GM18519 (cell line): ENCODE results near the gene ABCA12.
"Not testable (repeated sequence)": the region's sequence is repeated elsewhere in the genome, so short reads cannot be mapped to it uniquely, and the experiment has no call there.

ENCODE experiments used
- ATAC-seq: cut with Tn5 transposase; IDR thresholded peaks from one replicate; pipeline ENCODE4 v1.9.1; 2021; ENCODE audit warnings: mild to moderate bottlenecking, moderate library complexity; ENCODE audit not compliant: unreplicated experiment, low FRiP score

ABCA12 gene, protein sequence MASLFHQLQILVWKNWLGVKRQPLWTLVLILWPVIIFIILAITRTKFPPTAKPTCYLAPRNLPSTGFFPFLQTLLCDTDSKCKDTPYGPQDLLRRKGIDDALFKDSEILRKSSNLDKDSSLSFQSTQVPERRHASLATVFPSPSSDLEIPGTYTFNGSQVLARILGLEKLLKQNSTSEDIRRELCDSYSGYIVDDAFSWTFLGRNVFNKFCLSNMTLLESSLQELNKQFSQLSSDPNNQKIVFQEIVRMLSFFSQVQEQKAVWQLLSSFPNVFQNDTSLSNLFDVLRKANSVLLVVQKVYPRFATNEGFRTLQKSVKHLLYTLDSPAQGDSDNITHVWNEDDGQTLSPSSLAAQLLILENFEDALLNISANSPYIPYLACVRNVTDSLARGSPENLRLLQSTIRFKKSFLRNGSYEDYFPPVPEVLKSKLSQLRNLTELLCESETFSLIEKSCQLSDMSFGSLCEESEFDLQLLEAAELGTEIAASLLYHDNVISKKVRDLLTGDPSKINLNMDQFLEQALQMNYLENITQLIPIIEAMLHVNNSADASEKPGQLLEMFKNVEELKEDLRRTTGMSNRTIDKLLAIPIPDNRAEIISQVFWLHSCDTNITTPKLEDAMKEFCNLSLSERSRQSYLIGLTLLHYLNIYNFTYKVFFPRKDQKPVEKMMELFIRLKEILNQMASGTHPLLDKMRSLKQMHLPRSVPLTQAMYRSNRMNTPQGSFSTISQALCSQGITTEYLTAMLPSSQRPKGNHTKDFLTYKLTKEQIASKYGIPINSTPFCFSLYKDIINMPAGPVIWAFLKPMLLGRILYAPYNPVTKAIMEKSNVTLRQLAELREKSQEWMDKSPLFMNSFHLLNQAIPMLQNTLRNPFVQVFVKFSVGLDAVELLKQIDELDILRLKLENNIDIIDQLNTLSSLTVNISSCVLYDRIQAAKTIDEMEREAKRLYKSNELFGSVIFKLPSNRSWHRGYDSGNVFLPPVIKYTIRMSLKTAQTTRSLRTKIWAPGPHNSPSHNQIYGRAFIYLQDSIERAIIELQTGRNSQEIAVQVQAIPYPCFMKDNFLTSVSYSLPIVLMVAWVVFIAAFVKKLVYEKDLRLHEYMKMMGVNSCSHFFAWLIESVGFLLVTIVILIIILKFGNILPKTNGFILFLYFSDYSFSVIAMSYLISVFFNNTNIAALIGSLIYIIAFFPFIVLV (N-terminal part only)

DNA sequence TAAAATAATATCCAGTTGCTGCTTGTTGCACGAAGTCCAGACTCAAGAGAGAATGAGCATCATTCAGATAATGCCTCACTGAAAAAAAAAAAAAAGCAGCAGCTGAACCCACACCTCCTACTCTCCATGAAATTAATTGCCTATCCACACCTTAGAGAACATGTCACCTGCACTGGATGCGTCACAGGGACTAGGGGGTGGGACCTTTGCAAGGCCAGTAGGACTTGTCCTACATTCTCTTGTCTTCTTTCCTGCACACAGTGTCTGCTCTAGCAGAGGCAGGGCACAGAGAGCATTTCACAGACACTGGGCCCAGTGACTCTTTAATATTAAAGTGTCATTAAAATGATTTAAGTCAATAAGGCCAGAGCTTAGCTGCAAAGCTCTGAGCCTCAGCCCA, at the start of gene ABCA12:
ABCA12 (minus strand) TSS at position 148 of the 400 bp plus-strand sequence. CDS start 418 bp downstream, outside the sequence.
- no peak for ATAC-seq

DNA sequence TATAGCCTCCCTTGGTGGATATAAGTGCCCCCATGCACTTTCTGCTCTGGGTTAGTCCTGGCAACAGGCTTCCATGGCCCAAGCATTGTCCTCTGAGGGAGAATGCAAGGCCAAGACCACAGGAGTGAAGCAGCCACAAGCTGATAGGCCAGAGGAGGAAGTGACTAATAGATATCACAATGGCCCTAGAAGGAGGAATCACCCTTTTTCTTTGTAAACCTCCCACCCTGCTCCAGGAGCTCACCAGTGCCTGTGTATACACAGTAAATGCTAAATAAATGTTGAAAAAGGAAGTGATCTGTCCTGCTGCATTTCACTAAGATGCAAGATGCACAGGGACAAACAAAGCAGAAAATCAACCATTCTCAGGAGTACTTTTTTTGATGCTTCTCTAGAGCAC, 49.7 kb upstream of the ABCA12 start:
- no peak for ATAC-seq

DNA sequence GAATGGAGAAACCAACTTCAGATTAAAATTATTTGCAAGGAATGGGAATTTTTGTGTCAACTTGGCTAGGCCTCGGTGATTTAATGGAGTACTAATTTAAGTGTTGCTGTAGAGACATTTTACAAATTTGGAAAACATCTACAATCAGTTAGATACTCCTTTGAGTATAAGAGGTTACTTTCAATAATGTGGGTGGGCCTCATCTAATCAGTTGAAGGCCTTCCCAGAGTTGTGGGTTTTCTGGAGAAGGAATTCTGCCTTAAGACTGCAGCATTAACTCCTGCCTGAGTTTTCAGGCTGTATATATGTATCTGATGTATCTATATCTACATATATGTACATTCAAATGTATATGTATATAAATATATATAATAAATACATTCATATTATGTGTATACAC, 47.6 kb upstream of the ABCA12 start:
- ATAC-seq: no peak

DNA sequence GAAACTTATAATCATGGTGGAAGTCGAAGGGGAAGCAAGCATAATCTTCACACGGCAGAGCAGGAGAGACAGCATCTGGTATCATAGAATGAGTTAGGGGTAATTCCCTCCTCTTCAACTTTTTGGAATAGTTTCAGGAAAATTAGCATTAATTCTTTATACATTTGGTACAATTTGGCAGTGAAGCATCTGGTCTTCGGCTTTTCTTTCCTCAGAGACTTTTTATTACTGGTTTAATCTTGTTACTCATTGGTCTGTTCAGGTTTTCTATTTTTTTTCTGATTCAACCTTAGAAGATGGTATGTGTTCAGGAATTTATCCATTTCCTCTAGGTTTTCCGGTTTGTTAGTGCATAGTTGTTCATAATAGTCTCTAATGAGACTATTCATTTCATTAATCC, 39.7 kb upstream of the ABCA12 start:
- ATAC-seq: no peak

DNA sequence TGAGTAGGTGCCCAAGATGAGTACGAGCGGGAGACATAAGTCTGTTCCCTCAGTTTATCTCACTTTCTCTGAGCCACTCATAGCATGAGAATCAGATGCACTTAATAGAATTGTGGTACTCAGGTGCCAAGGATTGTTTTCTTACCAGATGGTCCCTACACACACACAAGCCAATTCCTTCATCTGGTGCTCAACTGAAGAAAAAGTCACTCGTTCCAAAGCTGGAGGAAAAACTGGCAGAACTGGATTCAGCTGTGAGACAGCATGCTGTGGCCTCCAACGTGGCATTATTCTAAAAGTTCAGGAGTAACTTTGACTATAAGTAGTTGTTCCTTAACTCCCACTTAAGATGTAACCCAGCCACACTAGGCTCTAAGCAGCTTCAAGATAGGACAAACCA, 33.4 kb upstream of the ABCA12 start:
- ATAC-seq: no peak

DNA sequence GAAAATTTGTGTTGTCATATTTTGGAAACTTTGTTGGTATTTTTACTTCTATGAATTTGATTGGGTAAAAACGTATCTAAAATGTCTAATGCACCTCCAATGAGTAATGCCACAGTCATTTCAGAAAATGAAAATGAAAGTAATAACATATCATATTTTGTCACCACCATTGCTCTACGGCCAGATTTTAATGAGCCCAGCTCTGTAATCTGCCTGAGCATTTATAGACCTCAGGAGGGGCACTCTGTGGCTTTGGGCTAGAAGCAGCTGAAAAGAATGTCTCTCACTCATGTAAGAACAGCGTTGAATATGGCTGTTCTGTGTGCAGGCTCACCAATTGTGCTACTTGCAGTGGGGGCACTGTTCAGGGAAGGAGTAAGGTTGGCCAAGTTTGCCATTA, 32.7 kb upstream of the ABCA12 start:
- peak; percentile 87 for ATAC-seq

DNA sequence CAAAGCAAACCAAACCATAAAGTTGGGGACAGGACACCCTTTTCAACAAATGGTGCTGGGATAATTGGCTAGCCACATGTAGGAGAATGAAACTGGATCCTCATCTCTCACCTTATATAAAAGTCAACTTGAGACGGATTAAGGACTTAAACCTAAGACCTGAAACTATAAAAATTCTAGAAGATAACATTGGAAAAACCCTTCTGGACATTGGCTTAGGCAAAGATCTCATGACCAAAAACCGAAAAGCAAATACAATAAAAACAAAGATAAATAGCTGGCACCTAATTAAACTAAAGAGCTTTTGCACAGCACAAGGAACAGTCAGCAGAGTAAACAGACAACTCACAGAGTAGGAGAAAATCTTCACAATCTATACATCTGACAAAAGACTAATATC, 28.1 kb upstream of the ABCA12 start:
- ATAC-seq: not testable (repeated sequence)

DNA sequence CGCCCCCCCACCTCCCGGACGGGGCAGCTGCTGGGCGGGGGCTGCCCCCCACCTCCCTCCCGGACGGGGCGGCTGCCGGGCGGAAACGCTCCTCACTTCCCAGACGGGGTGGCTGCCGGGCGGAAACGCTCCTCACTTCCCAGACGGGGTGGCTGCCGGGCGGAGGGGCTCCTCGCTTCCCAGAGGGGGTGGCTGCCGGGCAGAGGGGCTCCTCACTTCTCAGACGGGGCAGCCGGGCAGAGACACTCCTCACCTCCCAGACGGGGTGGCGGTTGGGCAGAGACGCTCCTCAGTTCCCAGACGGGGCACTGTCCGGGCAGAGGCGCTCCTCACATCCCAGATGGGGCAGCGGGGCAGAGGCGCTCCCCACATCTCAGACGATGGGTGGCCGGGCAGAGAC, 24.9 kb upstream of the ABCA12 start:
- ATAC-seq: not testable (repeated sequence)

DNA sequence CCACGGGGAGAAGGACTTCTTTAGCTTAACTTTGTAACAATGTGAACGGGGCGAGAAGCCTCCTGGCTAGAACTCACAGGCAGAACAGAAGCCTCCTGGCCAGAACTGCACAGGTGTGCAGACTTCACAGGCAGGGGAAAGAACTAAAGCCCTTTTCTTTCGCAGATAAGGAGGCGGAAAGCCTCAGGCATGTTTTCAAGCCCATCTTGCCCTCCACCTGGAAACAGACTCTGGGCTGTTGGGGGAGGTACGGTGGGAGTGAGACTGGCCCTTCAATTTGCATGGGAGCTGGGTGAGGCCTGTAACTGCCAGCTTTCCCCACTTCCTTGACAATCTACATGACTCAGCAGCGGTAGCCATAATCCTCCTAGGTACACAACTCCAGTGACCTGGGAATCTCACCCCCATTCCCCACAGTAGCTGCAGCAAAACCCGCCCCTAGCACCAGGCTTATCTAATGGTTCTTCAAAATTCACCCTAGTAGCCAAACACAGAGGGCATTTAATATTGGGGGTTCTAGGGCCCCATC, 22.9 kb upstream of the ABCA12 start:
- ATAC-seq: no peak

DNA sequence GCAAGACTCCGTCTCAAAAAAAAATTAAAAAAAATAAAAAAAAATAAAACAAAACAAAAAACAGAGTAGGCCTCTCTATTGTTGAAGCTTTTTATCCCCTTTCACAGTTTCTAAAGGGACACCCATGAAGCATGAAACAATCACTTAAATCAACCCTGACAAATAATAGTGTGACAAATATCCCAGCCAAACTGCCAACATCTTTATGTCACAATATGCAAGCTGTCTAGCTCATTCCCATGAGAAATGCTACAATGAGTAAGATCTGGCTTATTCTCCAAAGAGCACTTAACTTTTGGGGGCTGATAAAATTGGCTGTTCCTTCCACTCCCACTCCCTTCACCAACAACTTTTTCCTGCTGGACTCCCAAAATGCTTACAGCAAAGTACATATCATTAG, 21.7 kb upstream of the ABCA12 start:
- ATAC-seq: no peak

DNA sequence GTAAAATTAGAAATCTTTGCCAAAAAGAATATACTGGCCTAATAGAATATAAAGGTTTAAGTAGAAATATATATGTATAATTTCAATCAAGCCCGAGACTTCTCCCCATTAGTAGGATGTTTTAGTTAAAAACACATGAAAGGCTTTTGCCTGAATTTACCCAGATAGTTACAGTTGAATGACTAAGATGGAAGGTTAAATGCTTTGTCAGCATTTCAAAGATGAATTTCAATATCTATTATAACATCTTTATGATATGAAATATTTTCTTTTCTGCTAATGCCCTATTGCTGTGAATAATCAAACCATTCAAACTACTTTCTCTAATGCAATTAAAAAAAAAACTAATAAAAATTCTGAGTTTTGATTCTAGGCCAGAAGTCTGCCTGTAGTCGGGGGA, 18.0 kb upstream of the ABCA12 start:
- ATAC-seq: no peak

DNA sequence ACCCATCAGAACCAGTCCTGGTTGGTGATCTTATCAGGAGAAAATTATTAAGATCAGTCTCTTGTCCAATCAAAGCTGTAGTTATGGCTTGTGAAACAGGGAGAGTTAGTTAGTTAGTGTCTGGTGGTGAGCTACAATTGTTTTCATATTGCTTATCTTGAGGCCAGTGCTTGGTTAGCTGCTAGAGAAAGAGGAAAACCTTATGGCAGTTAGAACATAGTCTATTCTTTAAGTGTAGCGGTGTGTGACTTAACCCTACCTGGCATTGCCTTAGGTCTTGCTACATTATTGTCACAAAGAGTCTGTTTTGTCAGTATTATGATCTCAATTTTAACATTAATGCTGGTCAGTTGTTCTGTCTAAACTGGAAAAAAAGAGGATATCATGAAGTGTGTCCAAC, 11.5 kb upstream of the ABCA12 start:
- ATAC-seq: no peak

DNA sequence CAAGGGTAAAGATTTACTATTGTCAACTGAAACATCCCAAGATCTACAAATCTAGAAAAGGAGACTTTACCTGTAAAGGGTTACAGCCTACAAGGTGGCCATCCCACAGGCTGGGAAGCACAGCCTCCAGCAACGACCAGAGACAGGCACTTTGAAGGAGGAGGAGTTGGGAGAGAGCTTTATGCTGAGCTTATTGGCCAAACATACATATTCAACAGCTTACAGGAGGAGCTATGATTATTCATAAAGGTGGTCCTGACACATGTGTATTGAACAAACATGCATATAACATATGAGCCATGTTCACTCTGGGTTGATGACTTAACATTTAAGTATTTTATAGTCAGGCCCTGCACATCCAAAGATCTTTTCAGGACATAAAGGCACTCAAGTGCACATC, 11.1 kb upstream of the ABCA12 start:
- ATAC-seq: no peak

DNA sequence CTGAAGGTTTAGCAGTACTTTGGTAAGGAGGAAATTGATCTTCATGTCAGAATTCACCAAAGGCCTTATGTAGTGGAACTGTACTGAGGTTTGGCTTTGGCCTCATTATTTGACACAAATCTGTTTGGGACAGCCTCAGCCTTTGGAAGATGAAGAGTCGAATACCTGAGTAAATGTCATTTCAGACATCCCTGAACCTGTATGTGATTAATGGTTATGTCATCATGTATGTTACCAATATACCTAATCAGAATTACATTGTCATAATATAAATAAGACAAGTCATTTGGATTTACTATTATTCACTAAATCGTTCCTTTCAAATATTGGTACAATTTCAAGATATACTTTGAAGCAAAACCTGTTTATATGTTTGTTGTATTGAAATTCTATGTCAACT, 10.6 kb upstream of the ABCA12 start:
- ATAC-seq: no peak

DNA sequence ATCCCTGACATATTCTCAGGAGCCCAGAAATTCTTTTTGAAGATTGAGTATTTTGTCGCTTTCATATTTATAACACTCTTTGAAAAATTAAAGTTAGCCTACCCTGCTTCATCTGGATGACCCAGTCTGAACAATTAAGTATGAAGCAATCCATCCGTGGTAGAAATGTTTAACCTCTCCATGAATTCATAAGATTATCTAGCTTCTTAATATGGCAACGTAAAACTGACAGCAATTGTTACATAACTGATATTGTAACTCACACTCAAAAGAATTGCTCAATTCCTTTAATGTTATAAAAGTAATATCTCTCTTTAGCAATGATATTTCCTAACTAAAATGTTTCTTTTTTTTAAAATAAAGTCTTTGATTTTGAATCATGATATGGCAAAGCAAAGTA, 7.2 kb upstream of the ABCA12 start:
- no peak for ATAC-seq

DNA sequence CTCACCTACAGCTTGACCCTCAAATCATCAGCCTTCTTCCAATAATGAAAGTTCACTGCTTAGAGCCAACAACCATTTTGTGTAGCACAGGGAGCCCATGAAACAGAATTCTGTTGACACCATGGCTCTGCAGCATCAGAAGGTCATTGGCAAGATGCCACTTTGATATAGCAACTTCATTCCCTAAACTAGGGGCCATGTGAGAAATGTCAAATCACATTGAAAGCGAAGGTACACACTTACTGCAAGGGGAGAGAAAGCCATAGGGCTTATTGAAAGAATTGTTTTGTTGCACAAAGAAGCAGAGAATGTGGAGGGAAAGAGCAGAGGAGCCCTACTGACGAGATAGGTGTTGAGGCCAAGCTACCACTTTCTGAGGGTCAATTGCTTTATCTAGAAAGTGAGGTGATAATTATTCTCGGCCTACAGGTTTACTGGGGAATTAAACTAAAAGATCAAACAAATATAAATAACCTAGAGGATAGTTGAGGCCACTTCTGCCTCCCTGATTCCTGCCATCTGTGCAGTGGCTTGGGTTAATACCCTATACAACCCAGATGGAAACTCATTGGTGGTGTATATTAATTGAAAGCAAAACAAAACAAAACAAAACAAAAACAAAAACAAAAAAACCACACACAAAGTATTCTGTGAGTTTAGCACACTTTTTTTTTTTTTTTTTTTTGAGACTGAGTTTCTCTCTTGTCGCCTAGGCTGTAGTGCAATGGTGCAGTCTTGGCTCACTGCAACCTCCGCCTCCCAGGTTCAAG, 5.9 kb upstream of the ABCA12 start:
- no peak for ATAC-seq

DNA sequence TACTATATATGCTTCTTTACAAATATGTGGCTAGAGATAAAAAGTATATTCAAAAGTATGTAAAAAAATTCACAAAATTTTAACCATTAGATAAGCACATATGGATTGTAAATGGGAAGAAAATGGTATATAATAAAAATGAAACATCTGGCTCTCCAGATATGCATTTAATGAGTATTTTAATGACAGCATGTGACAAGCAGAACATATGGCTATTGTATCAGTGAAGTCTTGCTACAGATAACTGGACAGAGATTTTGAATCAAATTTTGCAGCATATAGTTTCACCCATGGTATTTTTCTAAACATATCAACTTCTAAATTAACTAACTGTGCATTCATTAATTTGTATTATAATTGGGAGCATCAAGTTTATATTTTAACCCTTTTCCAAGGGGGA, 5.0 kb upstream of the ABCA12 start:
- no peak for ATAC-seq

DNA sequence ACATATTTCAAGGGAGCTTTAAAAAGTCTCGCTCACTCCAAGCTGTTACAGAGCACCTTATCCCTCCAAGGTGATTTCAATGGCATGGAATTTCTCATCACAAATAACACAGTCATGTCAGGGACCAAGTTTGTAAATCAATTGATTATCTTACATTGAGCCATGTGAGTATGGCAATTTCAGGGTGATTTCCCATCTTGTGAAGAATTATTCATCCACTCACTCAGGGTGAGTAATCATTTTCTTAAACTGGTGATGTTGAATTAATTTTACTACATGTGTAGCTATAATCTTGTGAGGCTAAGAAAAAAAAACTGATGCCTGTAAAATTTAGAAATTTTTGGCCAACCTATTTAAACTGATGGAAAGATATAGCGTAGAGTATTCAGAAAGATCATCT, 3.3 kb upstream of the ABCA12 start:
- ATAC-seq: no peak

DNA sequence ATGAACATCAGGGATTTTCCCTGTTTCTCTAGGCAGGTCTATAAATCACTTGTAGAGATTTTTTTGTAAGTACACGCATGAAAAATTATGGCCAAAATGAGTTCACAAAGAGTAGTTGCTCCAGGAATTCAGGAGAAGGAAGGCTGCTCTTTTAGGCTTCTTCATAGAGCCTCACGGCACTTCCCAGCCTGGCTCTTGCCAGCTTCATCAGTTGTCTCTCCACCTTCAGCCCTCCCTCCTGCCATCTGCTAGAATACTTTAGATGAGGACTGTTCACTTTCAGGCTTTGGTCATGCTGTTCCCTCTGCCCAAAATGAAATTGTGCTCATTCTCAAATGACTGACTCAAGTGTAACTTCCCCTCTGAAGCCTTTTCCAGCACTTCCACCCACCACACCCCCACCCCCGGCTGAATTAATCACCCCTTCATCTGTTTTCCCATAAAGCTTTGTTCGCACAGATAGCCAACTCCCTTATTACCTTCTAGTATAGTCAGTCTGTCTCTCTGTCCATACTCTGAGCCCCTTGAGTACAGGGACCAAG, 1.8 kb upstream of the ABCA12 start:
- no peak for ATAC-seq
